ENCODE results near the gene IL33.
A peak's percentile ranks its signal among the peaks of the same experiment; 100 is the strongest.

IL33 gene

GRCh38 chr9:6230037-6230780 lies 14.6 kb downstream of the IL33 start:
- peak; percentile 66 for DNase-seq (ENCODE audit: low read depth)

DNA sequence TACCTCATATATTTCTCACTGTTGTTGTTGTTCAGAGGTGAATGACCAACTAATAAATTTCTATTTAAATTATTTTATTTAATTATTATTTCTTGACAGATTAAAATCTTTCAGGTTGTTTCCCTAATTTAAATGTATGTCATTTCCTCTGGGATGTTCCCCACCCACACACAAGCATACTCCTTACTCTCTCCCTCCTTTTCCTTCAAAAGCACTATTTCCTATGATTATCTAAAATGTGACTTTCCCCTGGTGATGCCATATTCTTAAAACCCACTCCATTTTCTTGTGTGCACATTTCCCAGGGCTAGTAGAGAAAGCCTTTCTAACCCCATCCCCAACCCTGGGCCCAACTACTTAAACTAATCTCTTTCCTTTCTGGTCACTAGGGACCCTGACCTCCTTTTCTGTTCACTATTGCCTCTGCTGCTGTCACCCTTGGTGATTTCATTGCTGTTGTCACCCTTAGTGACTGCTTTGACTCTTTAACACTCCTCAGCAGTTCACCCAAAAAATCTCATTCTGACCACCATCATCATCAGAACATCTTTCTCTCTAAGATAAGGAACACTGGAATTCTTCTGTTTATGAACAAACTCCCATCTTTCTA lies 16.8 kb downstream of the IL33 start:
- no peak for DNase-seq (ENCODE audit: low read depth)
- H3K4me3 ChIP-seq (ENCODE audit: low read depth, low read length): no peak overlapping the region
- TF ChIP-seq, protein P1, sequence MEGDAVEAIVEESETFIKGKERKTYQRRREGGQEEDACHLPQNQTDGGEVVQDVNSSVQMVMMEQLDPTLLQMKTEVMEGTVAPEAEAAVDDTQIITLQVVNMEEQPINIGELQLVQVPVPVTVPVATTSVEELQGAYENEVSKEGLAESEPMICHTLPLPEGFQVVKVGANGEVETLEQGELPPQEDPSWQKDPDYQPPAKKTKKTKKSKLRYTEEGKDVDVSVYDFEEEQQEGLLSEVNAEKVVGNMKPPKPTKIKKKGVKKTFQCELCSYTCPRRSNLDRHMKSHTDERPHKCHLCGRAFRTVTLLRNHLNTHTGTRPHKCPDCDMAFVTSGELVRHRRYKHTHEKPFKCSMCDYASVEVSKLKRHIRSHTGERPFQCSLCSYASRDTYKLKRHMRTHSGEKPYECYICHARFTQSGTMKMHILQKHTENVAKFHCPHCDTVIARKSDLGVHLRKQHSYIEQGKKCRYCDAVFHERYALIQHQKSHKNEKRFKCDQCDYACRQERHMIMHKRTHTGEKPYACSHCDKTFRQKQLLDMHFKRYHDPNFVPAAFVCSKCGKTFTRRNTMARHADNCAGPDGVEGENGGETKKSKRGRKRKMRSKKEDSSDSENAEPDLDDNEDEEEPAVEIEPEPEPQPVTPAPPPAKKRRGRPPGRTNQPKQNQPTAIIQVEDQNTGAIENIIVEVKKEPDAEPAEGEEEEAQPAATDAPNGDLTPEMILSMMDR (IDR thresholded peaks at IDR 0.05; ENCODE audit: low read depth, low read length): no peak
- no peak for TF ChIP-seq MYC (IDR thresholded peaks at IDR 0.05; ENCODE audit: low read depth, low read length)
- TF ChIP-seq POLR2A (IDR thresholded peaks at IDR 0.05; ENCODE audit: extremely low read depth, insufficient read length): no peak
- TF ChIP-seq MAX (IDR thresholded peaks at IDR 0.05; ENCODE audit: low read depth, low read length): no peak

More at GRCh38 chr9:6230037-6230780, 14.6 kb downstream of the IL33 start:
- TF ChIP-seq, protein P1 (IDR thresholded peaks at IDR 0.05; ENCODE audit: low read depth, low read length): no peak
- TF ChIP-seq MYC (IDR thresholded peaks at IDR 0.05; ENCODE audit: low read depth, low read length) (no peak), MAX (IDR thresholded peaks at IDR 0.05; ENCODE audit: low read depth, low read length) (no peak), POLR2A (IDR thresholded peaks at IDR 0.05; ENCODE audit: extremely low read depth, insufficient read length) (no peak)
- no peak overlapping the region for H3K4me3 ChIP-seq (ENCODE audit: low read depth, low read length)

DNA sequence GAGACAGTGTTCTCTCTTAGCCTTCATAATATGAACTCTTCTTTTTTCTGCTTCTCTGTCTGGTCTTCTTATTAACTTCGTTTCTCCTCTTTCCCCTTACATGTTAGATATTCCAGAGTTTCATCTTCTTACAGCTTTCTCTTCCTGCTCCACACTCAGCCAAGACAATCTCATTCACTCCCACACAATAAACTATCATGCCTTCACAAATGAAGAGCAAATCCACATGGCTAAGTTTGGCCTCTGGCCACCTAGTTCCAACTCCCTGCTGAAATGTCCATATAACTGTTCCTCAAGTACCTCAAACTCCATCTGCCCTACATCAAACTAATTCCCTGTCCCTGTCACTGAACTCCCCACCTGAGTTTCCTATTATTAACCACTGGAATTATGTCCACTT lies 18.4 kb downstream of the IL33 start:
- no peak overlapping the region for H3K4me3 ChIP-seq (ENCODE audit: low read depth, low read length)
- no peak for DNase-seq (ENCODE audit: low read depth)
- TF ChIP-seq POLR2A (IDR thresholded peaks at IDR 0.05; ENCODE audit: extremely low read depth, insufficient read length) (no peak), MAX (IDR thresholded peaks at IDR 0.05; ENCODE audit: low read depth, low read length) (no peak), MYC (IDR thresholded peaks at IDR 0.05; ENCODE audit: low read depth, low read length) (no peak)
- TF ChIP-seq, protein P1 (IDR thresholded peaks at IDR 0.05; ENCODE audit: low read depth, low read length): no peak

- no peak overlapping the region for H3K4me3 ChIP-seq (ENCODE audit: low read depth, low read length)
- DNase-seq (ENCODE audit: low read depth): no peak
- TF ChIP-seq POLR2A (IDR thresholded peaks at IDR 0.05; ENCODE audit: extremely low read depth, insufficient read length) (no peak), MYC (IDR thresholded peaks at IDR 0.05; ENCODE audit: low read depth, low read length) (no peak), MAX (IDR thresholded peaks at IDR 0.05; ENCODE audit: low read depth, low read length) (no peak)
- TF ChIP-seq, protein P1 (IDR thresholded peaks at IDR 0.05; ENCODE audit: low read depth, low read length): no peak
Observed at GRCh38 chr9:6237267-6237666, 21.7 kb downstream of the IL33 start.

GRCh38 chr9:6239048-6239461 lies 23.4 kb downstream of the IL33 start:
- TF ChIP-seq POLR2A (IDR thresholded peaks at IDR 0.05; ENCODE audit: extremely low read depth, insufficient read length) (no peak), MYC (IDR thresholded peaks at IDR 0.05; ENCODE audit: low read depth, low read length) (no peak), MAX (IDR thresholded peaks at IDR 0.05; ENCODE audit: low read depth, low read length) (no peak)
- TF ChIP-seq, protein P1 (IDR thresholded peaks at IDR 0.05; ENCODE audit: low read depth, low read length): no peak
- H3K4me3 ChIP-seq (ENCODE audit: low read depth, low read length): no peak overlapping the region
- DNase-seq (ENCODE audit: low read depth): no peak
